Fibroblast of lung (primary cell): ENCODE data around the gene HNF4A.

Experiments
- CTCF ChIP-seq, 2 donors: IDR thresholded peaks in 1 of 2; conservative IDR thresholded peaks in 1 of 2; 1 replicate in 1 of 2; 2 replicates in 1 of 2; pipeline ENCODE4 v1.5.1; 2011 to 2012; ENCODE audit warnings: low read length in 2 of 2, control low read depth in 1 of 2, inconsistent platforms in 1 of 2, low read depth in 1 of 2, mild to moderate bottlenecking in 1 of 2
- EZH2 ChIP-seq: IDR thresholded peaks from 2 replicates; pipeline ENCODE4 v1.5.1; 2012; ENCODE audit warnings: low read length, control low read depth, mild to moderate bottlenecking; ENCODE audit errors: missing control alignments

GRCh38 chr20:44355498-44356352, at the start of gene HNF4A:
- TF ChIP-seq CTCF (conservative IDR thresholded peaks at IDR 0.05 in 1 of 2, IDR thresholded peaks at IDR 0.05 in 1 of 2; ENCODE audit: low read depth in 1 of 2, low read length in 2 of 2): no peak
- no peak for TF ChIP-seq EZH2
